Mononuclear cell (primary cell): ENCODE data around the gene THSD7A. TPM values are rescaled to one million over a fixed set of nuclear protein-coding genes. Genes with fewer than 3 reads are reported as not detected.

Experiments
- H3K27me3 ChIP-seq: 2 replicates; pipeline ENCODE4 v1.6.0; 2011; ENCODE audit warnings: low read length, control low read depth; ENCODE audit not compliant: insufficient read depth
- H3K4me1 ChIP-seq: 2 replicates; pipeline ENCODE4 v1.5.1; 2011; ENCODE audit warnings: mild to moderate bottlenecking, low read length, control low read depth; ENCODE audit not compliant: insufficient read depth
- H3K4me3 ChIP-seq: 2 replicates; pipeline ENCODE4 v1.5.1; 2011; ENCODE audit warnings: mild to moderate bottlenecking, low read length, moderate library complexity
- H3K9me3 ChIP-seq: 2 replicates; pipeline ENCODE4 v1.5.1; 2011; ENCODE audit warnings: low read depth, mild to moderate bottlenecking, control low read depth, low read length
- total RNA-seq: library from RNA; depleted of rRNA; stranded (reverse); fragments of >200 nt; gene quantifications from one replicate; pipeline ENCODE4 v1.2.3, GENCODE V29; 2012

Gene THSD7A
- total RNA-seq, 1 donor = 0.10 TPM

GRCh38 chr7:11667810-11668185 is 164.2 kb downstream of the THSD7A start:
- Histone ChIP-seq H3K27me3 (no peaks in the 10 kb centered on the region), H3K9me3 (no peaks in the 10 kb centered on the region), H3K4me1 (no peaks in the 10 kb centered on the region), H3K4me3 (no peak overlapping the region)

DNA sequence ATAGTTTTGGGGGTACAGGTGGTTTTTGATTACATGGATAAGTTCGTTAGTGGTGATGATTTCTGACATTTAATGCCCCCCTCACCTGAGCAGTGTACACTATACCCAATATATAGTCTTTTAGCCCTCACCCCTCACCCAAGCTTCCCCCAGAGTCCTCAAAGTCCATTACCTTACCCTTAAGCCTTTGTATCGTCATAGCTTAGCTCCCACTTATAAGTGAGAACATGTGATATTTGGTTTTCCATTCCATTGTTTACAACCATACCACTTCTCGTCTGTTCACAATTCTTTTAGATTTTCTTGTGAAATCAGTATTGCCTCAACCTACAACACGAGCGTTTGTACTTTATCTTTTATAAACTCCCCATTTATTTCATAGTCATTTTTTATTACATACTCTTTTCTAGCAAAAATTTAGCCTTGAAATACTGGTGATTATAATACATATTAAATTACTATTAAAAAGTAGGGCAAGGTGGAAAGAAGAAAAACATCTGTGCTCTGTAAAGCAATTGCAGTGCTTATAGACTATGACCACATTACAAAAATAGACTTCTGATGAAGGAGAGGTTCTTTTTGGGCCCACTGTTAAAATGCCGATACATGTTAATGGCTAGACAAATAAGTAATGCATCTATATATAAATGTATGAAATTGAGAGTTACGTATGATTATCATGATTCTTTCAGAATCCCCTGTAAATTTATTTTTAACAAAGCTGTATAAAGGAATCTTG is 164.8 kb downstream of the THSD7A start:
- Histone ChIP-seq H3K4me1 (no peaks in the 10 kb centered on the region), H3K27me3 (no peaks in the 10 kb centered on the region), H3K9me3 (no peaks in the 10 kb centered on the region)

DNA sequence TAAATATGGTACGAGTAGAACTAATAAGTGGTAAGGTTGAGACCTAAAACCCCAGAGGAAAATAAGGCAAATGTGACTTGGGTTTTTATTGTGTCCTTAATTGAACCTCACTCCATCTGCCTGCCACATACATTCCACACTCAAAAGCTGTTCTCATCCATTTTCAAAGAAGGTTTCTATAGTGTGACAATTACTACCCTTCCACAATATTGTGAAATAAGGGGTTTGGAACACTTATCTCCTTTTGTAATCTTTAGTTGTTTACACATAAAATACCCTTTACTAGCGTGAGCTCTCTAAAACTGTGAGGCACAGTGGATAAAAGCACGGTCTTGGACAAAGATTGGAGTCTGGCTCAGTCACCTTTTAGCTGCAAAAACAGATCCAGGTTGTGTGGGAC is 166.6 kb downstream of the THSD7A start:
- no peaks in the 10 kb centered on the region for H3K9me3 ChIP-seq
- no peaks in the 10 kb centered on the region for H3K27me3 ChIP-seq
- no peak overlapping the region for H3K4me3 ChIP-seq
- H3K4me1 ChIP-seq = no peaks in the 10 kb centered on the region

More for the DNA sequence above, 164.8 kb downstream of the THSD7A start:
- H3K4me3 ChIP-seq = no peak overlapping the region

DNA sequence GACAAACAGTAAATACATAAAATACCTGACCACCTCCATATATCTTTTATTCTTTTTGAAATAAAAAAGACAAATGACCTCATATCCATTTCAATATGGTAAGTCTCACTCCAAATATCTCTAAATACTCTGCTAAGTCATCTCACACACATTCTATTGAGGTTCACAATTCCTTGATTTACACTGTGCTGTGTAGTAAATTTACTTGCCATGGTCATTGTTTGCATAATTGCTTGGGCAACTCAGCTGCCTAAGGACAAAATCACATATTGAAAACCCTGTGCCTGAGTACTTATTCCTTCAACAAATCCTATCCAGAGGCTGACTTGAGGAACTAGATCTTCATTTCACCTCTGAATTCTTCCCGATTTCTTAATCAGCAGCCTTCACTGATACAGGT is 176.4 kb downstream of the THSD7A start:
- Histone ChIP-seq H3K9me3 (no peaks in the 10 kb centered on the region), H3K27me3 (no peaks in the 10 kb centered on the region), H3K4me3 (no peak overlapping the region), H3K4me1 (no peaks in the 10 kb centered on the region)

DNA sequence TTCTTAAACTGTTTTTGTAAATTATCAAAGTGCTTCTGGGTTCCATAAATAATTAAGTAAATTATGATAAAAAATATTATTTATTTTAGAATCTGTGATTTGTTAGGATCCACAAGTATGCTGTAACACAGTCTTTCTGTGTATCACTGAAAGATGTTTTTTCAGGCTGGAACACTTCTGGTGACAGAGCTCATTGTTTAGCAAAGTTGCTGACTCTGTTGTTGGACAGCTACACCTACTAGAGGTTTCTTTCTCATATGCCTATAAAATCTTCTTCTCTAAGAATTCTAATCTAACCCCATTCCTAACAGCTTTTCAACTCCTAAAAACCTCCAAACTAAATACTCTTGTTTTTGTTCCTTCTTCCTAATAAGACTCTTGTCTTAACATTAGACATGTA is 176.8 kb downstream of the THSD7A start:
- Histone ChIP-seq H3K9me3 (no peaks in the 10 kb centered on the region), H3K27me3 (no peaks in the 10 kb centered on the region), H3K4me1 (no peaks in the 10 kb centered on the region), H3K4me3 (no peak overlapping the region)

GRCh38 chr7:11650500-11650899 is 181.5 kb downstream of the THSD7A start:
- Histone ChIP-seq H3K27me3 (no peaks in the 10 kb centered on the region), H3K9me3 (no peaks in the 10 kb centered on the region), H3K4me1 (no peaks in the 10 kb centered on the region), H3K4me3 (no peak overlapping the region)

DNA sequence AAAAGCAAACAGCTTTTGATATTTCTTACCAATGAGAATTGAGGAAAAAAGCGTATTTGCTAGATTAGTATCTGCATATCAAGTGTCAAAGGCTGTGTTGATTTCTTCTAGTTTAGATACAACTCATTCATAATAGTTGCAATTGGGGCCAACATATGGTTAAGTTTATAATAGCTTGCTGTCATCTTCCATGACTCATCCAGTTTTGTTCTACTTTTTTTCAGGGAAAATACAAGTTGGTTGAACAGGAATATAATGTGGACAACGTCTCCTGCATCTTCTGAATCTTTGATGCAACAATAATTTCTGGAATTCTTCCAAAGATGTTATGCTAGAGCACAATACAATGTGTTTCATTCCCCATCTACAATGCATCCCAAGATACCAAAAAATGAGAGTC is 182.0 kb downstream of the THSD7A start:
- Histone ChIP-seq H3K4me3 (no peak overlapping the region), H3K4me1 (no peaks in the 10 kb centered on the region), H3K9me3 (no peaks in the 10 kb centered on the region), H3K27me3 (no peaks in the 10 kb centered on the region)

DNA sequence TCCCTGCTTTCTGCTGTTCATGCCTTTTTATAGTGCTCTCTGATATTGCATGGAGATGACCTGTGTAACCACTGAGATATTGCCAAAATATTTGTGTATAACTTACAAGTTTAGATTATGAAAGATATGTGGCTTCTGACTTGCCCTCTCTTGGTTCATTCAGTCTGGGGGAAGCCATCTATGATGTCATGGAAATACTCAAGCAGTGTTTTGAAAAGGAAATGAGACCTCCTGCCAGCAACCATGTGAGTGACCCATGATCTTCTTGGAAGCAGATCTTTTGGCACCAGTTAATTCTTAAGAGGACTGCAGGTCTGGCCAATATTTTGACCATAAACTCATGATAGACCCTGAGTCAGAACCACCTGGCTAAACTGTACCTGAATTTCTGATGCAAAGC is 183.0 kb downstream of the THSD7A start:
- H3K27me3 ChIP-seq = no peaks in the 10 kb centered on the region
- H3K9me3 ChIP-seq = no peaks in the 10 kb centered on the region
- no peak overlapping the region for H3K4me3 ChIP-seq
- no peaks in the 10 kb centered on the region for H3K4me1 ChIP-seq

DNA sequence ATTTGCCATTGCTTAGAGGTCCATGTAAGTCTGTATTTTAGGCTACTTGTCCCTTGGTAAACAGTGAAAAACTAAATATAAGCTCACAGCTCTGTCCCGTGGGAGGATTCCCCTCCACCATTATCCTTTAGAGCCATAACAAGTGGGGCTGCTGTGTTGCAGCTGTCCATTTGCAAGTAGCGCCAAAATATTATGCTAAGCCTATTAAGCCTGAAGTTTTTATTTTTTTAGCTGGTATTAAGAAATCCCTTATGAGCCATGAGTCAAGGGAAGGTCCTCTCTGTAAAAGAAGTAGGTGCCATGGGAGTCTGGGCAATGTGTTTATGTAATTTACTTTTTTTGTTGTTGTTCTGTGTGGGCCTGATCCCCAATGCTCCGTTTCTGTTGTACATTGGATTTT is 183.9 kb downstream of the THSD7A start:
- Histone ChIP-seq H3K27me3 (no peaks in the 10 kb centered on the region), H3K4me3 (no peak overlapping the region), H3K9me3 (no peaks in the 10 kb centered on the region), H3K4me1 (no peaks in the 10 kb centered on the region)

DNA sequence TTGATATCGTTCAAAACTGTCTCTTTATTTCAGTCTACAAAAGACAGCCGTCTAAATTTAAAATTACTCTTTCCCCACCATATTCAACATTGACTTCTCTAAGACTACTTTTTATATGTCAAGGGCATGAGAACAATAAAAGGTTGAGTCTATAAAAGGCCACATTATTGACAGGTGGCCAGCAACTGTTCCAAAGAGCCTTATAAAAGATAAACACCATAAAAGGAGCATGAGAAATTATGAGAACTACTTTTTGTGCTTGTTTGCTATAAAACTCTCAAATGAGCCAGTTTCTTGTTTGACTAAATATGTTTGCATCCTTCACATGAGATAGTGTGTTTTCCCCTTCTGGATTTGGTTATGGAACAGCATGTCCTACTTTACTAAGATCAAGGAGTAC is 189.2 kb downstream of the THSD7A start:
- Histone ChIP-seq H3K27me3 (no peaks in the 10 kb centered on the region), H3K9me3 (no peaks in the 10 kb centered on the region), H3K4me3 (no peak overlapping the region), H3K4me1 (no peaks in the 10 kb centered on the region)

- H3K4me3 ChIP-seq = no peak overlapping the region
- no peaks in the 10 kb centered on the region for H3K4me1 ChIP-seq
- no peaks in the 10 kb centered on the region for H3K9me3 ChIP-seq
- H3K27me3 ChIP-seq = no peaks in the 10 kb centered on the region
Observed at GRCh38 chr7:11642276-11642675, 189.7 kb downstream of the THSD7A start.

GRCh38 chr7:11638011-11638774 is 193.8 kb downstream of the THSD7A start:
- Histone ChIP-seq H3K4me1 (no peaks in the 10 kb centered on the region), H3K27me3 (no peaks in the 10 kb centered on the region), H3K9me3 (no peaks in the 10 kb centered on the region), H3K4me3 (no peak overlapping the region)

GRCh38 chr7:11636274-11636673 is 195.7 kb downstream of the THSD7A start:
- Histone ChIP-seq H3K27me3 (no peaks in the 10 kb centered on the region), H3K9me3 (no peaks in the 10 kb centered on the region), H3K4me1 (no peaks in the 10 kb centered on the region), H3K4me3 (no peak overlapping the region)

GRCh38 chr7:11633310-11633709 is 198.7 kb downstream of the THSD7A start:
- no peaks in the 10 kb centered on the region for H3K27me3 ChIP-seq
- H3K4me3 ChIP-seq = no peak overlapping the region
- H3K9me3 ChIP-seq = no peaks in the 10 kb centered on the region
- H3K4me1 ChIP-seq = no peaks in the 10 kb centered on the region

GRCh38 chr7:11630355-11630754 is 201.6 kb downstream of the THSD7A start:
- Histone ChIP-seq H3K27me3 (no peaks in the 10 kb centered on the region), H3K9me3 (no peaks in the 10 kb centered on the region), H3K4me3 (no peak overlapping the region), H3K4me1 (no peaks in the 10 kb centered on the region)

DNA sequence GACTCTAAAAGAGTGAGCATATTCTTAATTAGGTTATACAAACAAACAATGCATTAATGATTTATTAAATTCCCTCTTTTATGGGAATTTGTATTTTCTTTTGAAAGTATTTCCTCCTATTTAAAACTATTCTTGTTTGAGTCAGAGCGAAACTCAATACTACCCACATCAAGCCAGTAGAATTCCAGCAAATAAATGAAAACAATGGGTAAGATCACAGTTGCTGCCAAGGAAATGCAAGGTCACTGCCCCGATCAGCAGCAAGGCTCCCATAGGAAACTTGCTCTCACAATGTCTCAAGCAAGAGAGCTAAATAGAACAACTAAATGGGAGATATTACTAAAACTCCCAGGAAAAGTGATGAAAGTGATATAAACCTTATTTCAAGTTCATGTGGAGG is 206.3 kb downstream of the THSD7A start:
- H3K4me1 ChIP-seq = no peaks in the 10 kb centered on the region
- no peak overlapping the region for H3K4me3 ChIP-seq
- no peaks in the 10 kb centered on the region for H3K9me3 ChIP-seq
- no peaks in the 10 kb centered on the region for H3K27me3 ChIP-seq
